ENCODE results near the gene PRPF40B.

Gene PRPF40B

DNA sequence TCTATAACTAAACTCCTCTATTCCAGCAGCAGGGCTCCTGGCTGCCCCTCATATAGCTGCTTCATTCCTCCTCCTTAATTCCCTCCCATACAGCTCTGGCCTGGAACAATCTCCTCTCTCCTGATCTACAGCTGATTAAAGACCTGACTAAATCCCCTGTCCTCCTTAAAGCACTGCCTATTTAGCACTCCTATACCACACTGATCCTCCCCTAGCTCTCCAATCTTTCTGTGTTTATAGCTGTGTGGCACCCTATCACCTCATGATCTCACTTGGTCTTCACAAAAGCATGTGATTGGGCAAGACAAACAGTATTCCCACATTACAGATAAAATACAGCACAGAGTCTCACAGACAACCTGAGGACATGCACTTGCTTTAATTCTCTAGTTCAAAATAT, 66.4 kb downstream of the PRPF40B start:
- no peak for FAIRE-seq

DNA sequence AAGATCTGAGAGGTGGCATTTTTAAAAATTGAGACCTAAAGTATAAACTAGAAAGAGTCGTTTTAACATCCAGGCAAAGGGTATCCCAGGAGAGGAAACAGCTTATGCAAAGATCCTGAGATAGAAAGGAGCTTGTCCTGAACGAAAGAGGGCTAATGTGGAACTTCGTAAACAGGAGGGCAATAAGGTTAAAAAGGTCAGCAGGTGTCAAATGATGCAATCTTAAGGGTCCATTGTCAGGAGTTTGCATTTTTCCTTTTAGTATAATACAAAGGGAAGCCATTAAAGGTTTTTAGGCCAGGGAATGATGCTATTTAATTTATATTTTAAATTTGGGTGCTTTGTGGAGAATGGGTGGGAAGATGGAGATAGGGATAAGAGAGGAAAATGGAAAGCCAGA, 69.5 kb downstream of the PRPF40B start:
- FAIRE-seq: no peak

DNA sequence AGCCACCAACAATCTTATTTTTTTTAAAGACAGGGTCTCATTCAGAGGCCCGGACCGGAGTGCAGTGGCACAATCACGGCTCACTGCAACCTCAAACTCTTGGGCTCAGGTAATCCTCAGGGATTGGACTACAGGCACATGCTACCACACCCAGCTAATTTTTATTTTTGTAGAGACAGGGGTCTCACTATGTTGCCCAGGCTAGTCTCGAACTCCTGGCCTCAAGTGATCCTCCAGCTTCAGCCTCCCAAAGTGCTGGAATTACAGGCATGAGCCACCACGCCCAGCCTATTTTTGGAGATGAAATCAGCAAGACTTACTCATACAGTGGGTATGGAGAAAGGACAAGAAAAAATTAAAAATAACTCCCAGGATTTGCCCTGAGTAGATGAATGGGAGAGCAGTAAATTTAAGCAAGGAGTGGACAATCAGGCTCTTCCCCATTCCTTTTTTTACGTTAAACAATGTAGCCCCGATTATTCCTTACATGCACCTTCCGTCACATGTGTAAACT, 70.6 kb downstream of the PRPF40B start:
- no peak for FAIRE-seq
